Thymus (tissue), 11 donors: ENCODE measurements around the gene PTP4A1. TPM values are rescaled to one million over a fixed set of nuclear protein-coding genes. Genes with fewer than 3 reads are reported as not detected.

Experiments
- DNase-seq, 9 donors: peaks; one replicate each; pipeline ENCODE4 v3.0.0-alpha.2; 2013; ENCODE audit warnings: low spot score in 9 of 9, low read depth in 6 of 9, missing footprints in 1 of 9
- H3K27ac ChIP-seq, 2 donors: one replicate each; pipeline ENCODE4 v1.5.1; 2013; ENCODE audit warnings: control low read depth in 1 of 2, low read depth in 1 of 2, low read length in 1 of 2, mild to moderate bottlenecking in 1 of 2, moderate library complexity in 1 of 2
- H3K27me3 ChIP-seq, 2 donors: one replicate each; pipeline ENCODE4 v1.5.1; 2013; ENCODE audit warnings: low read length in 1 of 2; ENCODE audit not compliant: control insufficient read depth in 2 of 2, insufficient read depth in 1 of 2
- H3K36me3 ChIP-seq, 2 donors: one replicate each; pipeline ENCODE4 v1.5.1; 2013; ENCODE audit warnings: low read length in 1 of 2, mild to moderate bottlenecking in 1 of 2, moderate library complexity in 1 of 2; ENCODE audit not compliant: control insufficient read depth in 2 of 2, insufficient read depth in 2 of 2
- H3K4me1 ChIP-seq, 2 donors: one replicate each; pipeline ENCODE4 v1.5.1; 2013; ENCODE audit warnings: low read length in 2 of 2; ENCODE audit not compliant: control insufficient read depth in 2 of 2, insufficient read depth in 2 of 2
- H3K4me3 ChIP-seq, 2 donors: one replicate each; pipeline ENCODE4 v1.5.1; 2013; ENCODE audit warnings: low read length in 2 of 2, control low read depth in 1 of 2, mild to moderate bottlenecking in 1 of 2
- H3K9me3 ChIP-seq, 2 donors: one replicate each; pipeline ENCODE4 v1.5.1; 2013; ENCODE audit warnings: low read length in 1 of 2, mild to moderate bottlenecking in 1 of 2; ENCODE audit not compliant: control insufficient read depth in 2 of 2, insufficient read depth in 1 of 2
- WGBS: extraction: QIAGEN DNeasy Blood & Tissue Kit; methylation state at CpG from one replicate; pipeline ENCODE4 v1.1.7; 2013; 5-methylcytosine and 5-hydroxymethylcytosine counted together
- polyA plus RNA-seq: library from polyadenylated mRNA; stranded (reverse); fragments of 200-250 nt; gene quantifications from one replicate; pipeline ENCODE4 v1.2.3, GENCODE V29; 2013
- total RNA-seq: library from RNA; stranded (reverse); fragments of 120-200 nt; gene quantifications from one replicate; pipeline ENCODE4 v1.2.4, GENCODE V29; 2013
- donor health status: healthy.

The PTP4A1 gene
- total and polyA plus RNA-seq, 2 donors, result 10.0 to 38.5 TPM

GRCh38 chr6:63530991-63531390, 41.3 kb upstream of the PTP4A1 start:
- no peaks in the 10 kb centered on the region for H3K9me3 ChIP-seq
- H3K4me1 ChIP-seq, result no peaks in the 10 kb centered on the region
- no peak for DNase-seq
- 92% methylated on average over 1 of the region's 1 CpG for WGBS
- H3K27ac ChIP-seq, result no peak overlapping the region
- no peaks in the 10 kb centered on the region for H3K27me3 ChIP-seq
- no peak overlapping the region for H3K4me3 ChIP-seq
- H3K36me3 ChIP-seq, result no peaks in the 10 kb centered on the region

- Histone ChIP-seq H3K9me3 (no peaks in the 10 kb centered on the region), H3K27ac (no peak overlapping the region), H3K27me3 (no peaks in the 10 kb centered on the region), H3K36me3 (no peaks in the 10 kb centered on the region), H3K4me1 (no peaks in the 10 kb centered on the region), H3K4me3 (no peak overlapping the region)
- WGBS, result 93% methylated on average over 3 of the region's 3 CpGs
- DNase-seq, result no peak
These were observed 39.3 kb upstream of the PTP4A1 start for GRCh38 chr6:63533026-63533425.

GRCh38 chr6:63533952-63534351, 38.3 kb upstream of the PTP4A1 start:
- 96% methylated on average over 4 of the region's 4 CpGs for WGBS
- Histone ChIP-seq H3K9me3 (no peaks in the 10 kb centered on the region), H3K4me1 (no peaks in the 10 kb centered on the region), H3K36me3 (no peaks in the 10 kb centered on the region), H3K27me3 (no peaks in the 10 kb centered on the region), H3K27ac (no peak overlapping the region), H3K4me3 (no peak overlapping the region)
- DNase-seq, result no peak

- no peak overlapping the region for H3K27ac ChIP-seq
These were observed 34.9 kb upstream of the PTP4A1 start for GRCh38 chr6:63537201-63537958.

GRCh38 chr6:63537959-63538300, 34.4 kb upstream of the PTP4A1 start:
- Histone ChIP-seq H3K9me3 (no peaks in the 10 kb centered on the region), H3K4me3 (no peak overlapping the region), H3K36me3 (no peaks in the 10 kb centered on the region), H3K4me1 (no peaks in the 10 kb centered on the region), H3K27me3 (no peaks in the 10 kb centered on the region), H3K27ac (no peak overlapping the region)
- no peak for DNase-seq

More at GRCh38 chr6:63537201-63537958, 34.9 kb upstream of the PTP4A1 start:
- no peaks in the 10 kb centered on the region for H3K27me3 ChIP-seq
- H3K9me3 ChIP-seq, result no peaks in the 10 kb centered on the region
- 91% methylated on average over 9 of the region's 9 CpGs for WGBS
- H3K36me3 ChIP-seq, result no peaks in the 10 kb centered on the region
- no peak overlapping the region for H3K4me3 ChIP-seq
- no peak for DNase-seq
- no peaks in the 10 kb centered on the region for H3K4me1 ChIP-seq

GRCh38 chr6:63538550-63538949, 33.7 kb upstream of the PTP4A1 start:
- H3K27me3 ChIP-seq, result no peaks in the 10 kb centered on the region
- DNase-seq, result no peak
- H3K9me3 ChIP-seq, result no peaks in the 10 kb centered on the region
- 100% methylated on average over 1 of the region's 1 CpG for WGBS
- H3K4me1 ChIP-seq, result no peaks in the 10 kb centered on the region
- no peak overlapping the region for H3K27ac ChIP-seq
- no peaks in the 10 kb centered on the region for H3K36me3 ChIP-seq
- no peak overlapping the region for H3K4me3 ChIP-seq

GRCh38 chr6:63543001-63543400, 29.3 kb upstream of the PTP4A1 start:
- WGBS, result 98% methylated on average over 1 of the region's 1 CpG
- Histone ChIP-seq H3K4me1 (no peaks in the 10 kb centered on the region), H3K27ac (no peak overlapping the region), H3K27me3 (no peaks in the 10 kb centered on the region), H3K4me3 (no peak overlapping the region), H3K9me3 (no peaks in the 10 kb centered on the region), H3K36me3 (no peaks in the 10 kb centered on the region)
- no peak for DNase-seq

GRCh38 chr6:63543982-63544381, 28.3 kb upstream of the PTP4A1 start:
- H3K36me3 ChIP-seq, result no peaks in the 10 kb centered on the region
- H3K27ac ChIP-seq, result no peak overlapping the region
- no peaks in the 10 kb centered on the region for H3K9me3 ChIP-seq
- H3K4me3 ChIP-seq, result no peak overlapping the region
- no peaks in the 10 kb centered on the region for H3K4me1 ChIP-seq
- 70% methylated on average over 3 of the region's 3 CpGs for WGBS
- DNase-seq, result no peak
- no peaks in the 10 kb centered on the region for H3K27me3 ChIP-seq

GRCh38 chr6:63546236-63546635, 26.0 kb upstream of the PTP4A1 start:
- Histone ChIP-seq H3K4me3 (no peak overlapping the region), H3K4me1 (no peaks in the 10 kb centered on the region), H3K27ac (no peak overlapping the region), H3K27me3 (no peaks in the 10 kb centered on the region), H3K9me3 (no peaks in the 10 kb centered on the region), H3K36me3 (no peaks in the 10 kb centered on the region)
- DNase-seq, result no peak
- WGBS, result 97% methylated on average over 6 of the region's 6 CpGs
